GM21529 (cell line): ENCODE data around the gene ADAM10.
A peak's percentile ranks its signal among the peaks of the same experiment; 100 is the strongest.
"Not testable (repeated sequence)": the region's sequence is repeated elsewhere in the genome, so short reads cannot be mapped to it uniquely, and the experiment has no call there.

ENCODE experiments used
- ATAC-seq: cut with Tn5 transposase; IDR thresholded peaks from one replicate; pipeline ENCODE4 v1.9.1; 2021; ENCODE audit not compliant: unreplicated experiment

Gene ADAM10

GRCh38 chr15:58749532-58750337, at the start of gene ADAM10:
Gene ADAM10 (minus strand): TSS chr15:58749707. CDS start chr15:58749534, 173 bp downstream.
- peak; percentile 84 for ATAC-seq

- ATAC-seq = no peak
These were observed 48.0 kb upstream of the ADAM10 start for GRCh38 chr15:58797505-58797904.

GRCh38 chr15:58795825-58796224, 46.3 kb upstream of the ADAM10 start:
- no peak for ATAC-seq

GRCh38 chr15:58793862-58794261, 44.4 kb upstream of the ADAM10 start:
- ATAC-seq = no peak

GRCh38 chr15:58788056-58788710, 38.7 kb upstream of the ADAM10 start:
- no peak for ATAC-seq

GRCh38 chr15:58785355-58785754, 35.8 kb upstream of the ADAM10 start:
- ATAC-seq = no peak

GRCh38 chr15:58779554-58779953, 30.0 kb upstream of the ADAM10 start:
- no peak for ATAC-seq

- peak; percentile 68 for ATAC-seq
These were observed 27.6 kb upstream of the ADAM10 start for GRCh38 chr15:58777107-58777506.

GRCh38 chr15:58775402-58775801, 25.9 kb upstream of the ADAM10 start:
- no peak for ATAC-seq

- no peak for ATAC-seq
These were observed 23.5 kb upstream of the ADAM10 start for GRCh38 chr15:58773024-58773423.

GRCh38 chr15:58771621-58772250, 22.2 kb upstream of the ADAM10 start:
- peak; percentile 6 for ATAC-seq

- ATAC-seq = peak; percentile 93
These were observed 21.5 kb upstream of the ADAM10 start, which contains the start of gene MINDY2 for GRCh38 chr15:58770857-58771620. Gene MINDY2 (plus strand): TSS chr15:58771302. CDS start chr15:58771396, 94 bp downstream.

- peak; percentile 15 for ATAC-seq
These were observed 21.0 kb upstream of the ADAM10 start for GRCh38 chr15:58770519-58770856.

- not testable (repeated sequence) for ATAC-seq
These were observed 19.1 kb upstream of the ADAM10 start for GRCh38 chr15:58768601-58769004.

GRCh38 chr15:58766290-58766689, 16.8 kb upstream of the ADAM10 start:
- ATAC-seq = no peak

GRCh38 chr15:58764468-58764867, 15.0 kb upstream of the ADAM10 start:
- no peak for ATAC-seq

- ATAC-seq = no peak
These were observed 13.2 kb upstream of the ADAM10 start for GRCh38 chr15:58762731-58763130.

- ATAC-seq = no peak
These were observed 12.8 kb upstream of the ADAM10 start for GRCh38 chr15:58762285-58762684.

- ATAC-seq = no peak
These were observed 11.5 kb upstream of the ADAM10 start for GRCh38 chr15:58761010-58761388.

GRCh38 chr15:58760385-58761009, 11.0 kb upstream of the ADAM10 start:
- ATAC-seq = no peak

GRCh38 chr15:58758141-58758540, 8.6 kb upstream of the ADAM10 start:
- no peak for ATAC-seq
